GM18511 (cell line): Measurements from ENCODE around the gene GPR89B.
"Not testable (repeated sequence)": the region's sequence is repeated elsewhere in the genome, so short reads cannot be mapped to it uniquely, and the experiment has no call there.

Source experiments
- ATAC-seq: cut with Tn5 transposase; IDR thresholded peaks from one replicate; pipeline ENCODE4 v1.9.1; 2021; ENCODE audit warnings: mild to moderate bottlenecking, moderate library complexity; ENCODE audit not compliant: unreplicated experiment

GPR89B gene

DNA sequence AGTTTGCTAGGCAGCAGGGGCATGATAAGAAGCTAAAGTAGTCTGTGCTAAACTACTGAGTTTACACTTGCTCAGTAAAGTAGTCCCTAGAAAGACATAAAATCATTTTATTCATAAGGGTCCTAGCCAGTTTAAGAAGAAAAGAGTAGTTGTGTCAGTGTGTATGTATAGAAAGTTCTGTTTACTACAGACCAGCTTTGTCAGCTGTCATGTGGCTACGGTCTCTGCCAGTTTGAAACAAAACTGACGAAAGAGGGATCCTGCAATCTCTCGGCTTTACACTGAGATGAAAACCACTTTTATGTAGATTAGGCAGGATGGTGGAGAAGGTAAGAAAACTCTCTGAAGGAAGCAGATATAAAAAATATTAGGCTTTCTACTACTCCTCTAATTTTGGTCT is 7.1 kb downstream of the GPR89B start:
- not testable (repeated sequence) for ATAC-seq

DNA sequence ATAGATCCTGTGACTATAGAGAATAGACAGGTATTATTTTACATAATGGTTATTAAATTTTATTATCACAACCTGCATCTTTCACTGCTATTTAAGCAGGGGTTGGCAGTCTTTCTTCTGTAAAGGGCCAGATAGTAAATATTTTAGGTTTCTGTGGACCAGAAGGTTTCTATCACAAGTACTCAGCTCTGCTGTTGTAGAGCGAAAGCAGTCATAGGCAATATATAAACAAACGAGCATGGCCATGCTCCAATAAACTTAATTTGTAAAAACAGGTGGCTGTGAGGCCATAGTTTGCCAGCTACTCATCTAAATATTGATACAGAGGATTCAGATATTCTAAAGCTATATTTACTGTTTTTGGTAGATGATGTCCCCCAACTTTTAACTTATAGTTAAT is 12.2 kb downstream of the GPR89B start:
- ATAC-seq: not testable (repeated sequence)

DNA sequence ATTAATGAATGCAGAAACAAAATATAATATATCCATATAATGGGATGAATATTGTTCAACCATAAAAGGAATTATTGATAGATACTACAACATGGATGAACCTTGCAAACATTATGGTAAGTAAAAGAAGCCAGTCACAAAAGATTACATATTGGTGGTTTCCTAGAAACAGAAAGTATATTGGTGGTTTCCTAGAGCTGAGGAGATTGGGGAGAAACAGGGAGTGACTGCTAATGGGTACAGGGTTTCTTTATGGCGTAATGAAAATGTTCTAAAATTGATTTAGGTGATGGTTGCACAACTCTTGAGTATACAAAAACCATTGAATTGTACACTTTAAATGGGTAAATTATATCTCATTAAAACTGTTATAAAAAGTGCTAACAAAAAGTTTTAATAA is 14.3 kb downstream of the GPR89B start:
- not testable (repeated sequence) for ATAC-seq

DNA sequence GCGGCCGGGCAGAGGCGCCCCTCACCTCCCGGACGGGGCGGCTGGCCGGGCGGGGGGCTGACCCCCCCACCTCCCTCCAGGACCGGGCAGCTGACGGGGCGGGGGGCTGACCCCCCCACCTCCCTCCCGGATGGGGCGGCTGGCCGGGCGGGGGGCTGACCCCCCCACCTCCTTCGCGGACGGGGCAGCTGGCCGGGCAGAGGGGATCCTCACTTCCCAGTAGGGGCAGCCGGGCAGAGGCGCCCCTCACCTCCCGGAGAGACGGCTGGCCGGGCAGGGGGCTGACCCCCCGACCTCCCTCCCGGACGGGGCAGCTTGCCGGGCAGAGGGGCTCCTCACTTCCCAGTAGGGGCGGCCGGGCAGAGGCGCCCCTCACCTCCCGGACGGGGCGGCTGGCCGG is 21.3 kb downstream of the GPR89B start:
- ATAC-seq: not testable (repeated sequence)

DNA sequence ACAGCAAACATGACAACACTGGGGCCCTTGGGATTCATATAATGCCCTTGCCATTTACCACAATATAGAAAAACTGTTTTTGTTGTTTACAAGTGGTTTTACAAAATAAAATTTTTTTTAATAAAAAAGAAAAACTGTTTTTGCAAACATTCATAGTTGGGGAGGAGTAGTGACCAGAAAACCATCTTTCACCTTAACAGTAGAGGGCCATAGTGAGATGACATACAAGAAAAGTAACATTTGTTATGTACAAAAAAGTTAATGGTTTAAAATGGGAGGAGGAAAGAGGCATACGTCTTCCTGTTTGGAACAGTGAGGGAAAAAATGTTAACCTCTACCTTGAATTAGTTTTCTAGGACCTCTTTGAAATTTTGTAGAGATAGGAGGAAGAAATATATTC is 30.7 kb downstream of the GPR89B start:
- not testable (repeated sequence) for ATAC-seq

DNA sequence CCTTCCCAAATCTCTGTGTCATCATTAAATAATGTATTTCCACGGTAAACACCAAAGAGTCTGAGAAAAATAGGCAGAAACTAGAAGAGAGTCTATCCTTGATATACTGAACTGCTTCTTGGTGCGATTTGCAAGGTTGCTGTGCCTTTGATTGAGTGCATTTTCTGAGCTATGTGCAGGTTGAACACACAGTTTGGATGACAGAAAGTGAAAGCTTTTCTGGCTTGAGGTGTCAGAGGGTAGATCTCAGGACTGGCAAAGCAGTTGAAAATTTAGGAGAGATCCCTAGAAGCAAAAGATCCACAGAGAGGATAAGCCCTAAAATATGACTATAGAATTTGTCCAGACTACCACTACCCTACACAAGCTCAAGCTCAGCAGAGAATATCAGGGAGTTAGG is 31.5 kb downstream of the GPR89B start:
- not testable (repeated sequence) for ATAC-seq

DNA sequence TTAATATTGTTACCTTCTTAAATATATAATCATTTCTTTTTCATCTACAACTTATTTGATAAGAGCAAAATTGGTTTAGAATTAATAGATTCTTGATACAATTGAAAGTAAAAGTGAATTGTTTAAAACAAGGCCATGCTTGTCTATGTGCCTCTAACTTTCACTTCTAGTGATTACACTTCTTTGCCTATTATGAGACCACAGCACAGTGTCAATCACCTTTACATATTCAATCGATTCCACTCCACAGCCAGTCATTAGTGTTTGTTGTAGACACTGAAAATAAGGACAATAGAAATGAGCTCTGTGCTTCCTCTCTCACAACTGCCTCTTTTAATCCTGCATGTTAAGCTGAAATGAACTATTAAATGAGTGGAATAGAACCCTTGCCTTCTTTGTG is 36.4 kb downstream of the GPR89B start:
- not testable (repeated sequence) for ATAC-seq

DNA sequence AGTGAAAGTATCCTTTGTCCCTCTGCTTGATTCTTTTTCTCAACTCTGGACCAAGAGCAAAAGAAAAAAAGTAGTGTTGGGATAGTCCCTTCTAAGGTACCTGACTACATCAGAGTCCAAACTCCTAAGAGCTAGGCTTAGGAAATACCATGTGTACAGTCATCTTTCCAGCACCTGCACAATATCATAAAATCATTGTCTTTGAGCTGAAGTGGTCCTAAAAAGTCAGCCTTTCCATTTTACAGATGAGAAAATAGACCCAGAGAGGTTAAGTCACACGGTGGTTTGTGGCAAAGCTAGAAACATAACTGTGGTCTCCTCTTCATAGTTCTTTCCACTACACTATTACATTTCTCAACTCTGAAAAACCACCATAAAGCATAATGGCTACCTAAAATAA is 38.4 kb downstream of the GPR89B start:
- not testable (repeated sequence) for ATAC-seq

DNA sequence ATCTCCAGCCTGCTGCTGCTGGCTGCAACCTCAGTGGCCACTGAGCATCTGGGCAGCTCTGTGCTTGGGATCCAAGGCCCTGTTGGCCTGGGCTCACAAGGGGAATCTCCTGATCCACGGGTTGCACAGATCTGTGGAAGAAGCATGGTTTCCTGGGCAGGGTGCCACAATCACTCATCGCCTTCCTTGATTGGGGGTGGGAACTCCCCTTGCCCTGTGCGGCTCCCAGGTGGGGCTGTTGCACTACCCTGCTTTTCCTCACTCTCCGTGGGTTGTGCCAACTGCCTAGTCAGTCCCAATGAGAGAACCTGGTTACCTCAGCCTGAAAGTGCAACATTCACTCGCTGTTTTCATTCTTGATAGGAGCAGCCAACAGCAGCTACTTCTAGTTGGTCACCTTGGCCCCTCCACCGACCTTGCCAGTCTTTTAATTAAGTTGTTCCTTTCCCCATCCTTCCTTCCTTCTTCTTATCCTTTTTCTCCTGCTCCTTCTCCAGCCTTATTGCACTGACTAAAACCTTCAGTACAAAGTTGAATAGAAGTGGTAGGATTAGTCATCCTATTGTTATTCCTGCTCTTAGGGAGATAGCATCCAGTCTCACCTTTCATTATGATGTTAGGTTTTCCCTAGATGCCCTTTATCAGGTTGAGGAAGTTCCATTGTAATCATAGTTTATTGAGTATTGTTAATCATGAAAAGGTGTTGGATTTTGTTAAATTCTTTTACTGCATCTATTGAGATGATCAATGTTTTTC is 50.9 kb downstream of the GPR89B start:
- ATAC-seq: not testable (repeated sequence)

DNA sequence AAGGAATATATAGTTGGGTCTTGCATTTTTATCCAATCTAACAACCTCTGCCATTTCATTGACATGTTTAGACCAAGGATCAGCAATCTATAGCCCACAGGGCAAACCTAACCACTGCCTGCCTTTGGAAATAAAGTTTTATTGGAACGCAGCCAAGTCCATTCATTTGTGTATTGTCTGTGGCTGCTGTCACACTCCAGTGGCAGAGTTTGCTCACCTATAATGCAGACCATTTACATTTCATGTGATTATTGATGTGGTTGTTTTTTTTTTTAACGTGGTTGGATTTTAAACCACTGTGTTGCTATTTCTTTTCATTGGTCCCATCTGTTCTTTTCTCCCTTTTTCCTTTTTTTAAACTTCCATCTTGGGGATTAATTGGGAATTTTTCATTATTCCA is 57.2 kb downstream of the GPR89B start:
- not testable (repeated sequence) for ATAC-seq

DNA sequence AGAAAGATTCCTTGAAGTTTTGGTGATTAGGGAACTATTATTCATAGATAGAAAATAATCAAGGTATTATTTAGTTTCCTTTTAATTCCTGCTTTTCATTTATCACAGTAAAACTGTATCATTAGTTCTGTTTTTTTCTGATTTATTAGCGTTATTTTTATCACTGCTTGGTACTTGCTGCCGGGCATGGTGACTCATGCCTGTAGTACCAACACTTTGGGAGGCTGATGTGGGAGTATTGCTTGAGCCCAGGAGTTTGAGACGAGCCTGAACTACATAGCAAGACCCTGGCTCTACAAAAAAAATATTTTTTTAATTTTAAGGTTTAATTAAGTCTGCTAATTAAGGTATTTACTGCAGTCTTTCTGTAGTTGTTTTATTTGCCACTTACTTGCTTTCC is 59.7 kb downstream of the GPR89B start:
- not testable (repeated sequence) for ATAC-seq

DNA sequence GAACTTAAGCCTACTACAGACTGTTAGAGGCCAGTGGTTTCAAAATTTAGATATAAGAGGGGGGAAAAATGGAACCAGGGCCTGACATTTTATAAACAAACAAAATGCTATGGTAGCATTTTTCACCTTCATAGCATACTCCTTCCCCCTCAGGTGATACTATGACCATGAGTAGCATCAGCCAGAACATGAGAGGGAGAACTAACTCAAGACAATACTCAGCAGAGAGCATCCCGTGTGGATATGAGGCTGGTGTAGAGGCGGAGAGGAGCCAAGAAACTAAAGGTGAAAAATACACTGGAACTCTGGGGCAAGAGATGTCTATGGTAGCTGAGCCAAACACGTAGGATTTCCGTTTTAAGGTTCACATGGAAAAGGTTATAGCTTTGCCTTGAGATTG is 64.7 kb downstream of the GPR89B start:
- ATAC-seq: not testable (repeated sequence)

DNA sequence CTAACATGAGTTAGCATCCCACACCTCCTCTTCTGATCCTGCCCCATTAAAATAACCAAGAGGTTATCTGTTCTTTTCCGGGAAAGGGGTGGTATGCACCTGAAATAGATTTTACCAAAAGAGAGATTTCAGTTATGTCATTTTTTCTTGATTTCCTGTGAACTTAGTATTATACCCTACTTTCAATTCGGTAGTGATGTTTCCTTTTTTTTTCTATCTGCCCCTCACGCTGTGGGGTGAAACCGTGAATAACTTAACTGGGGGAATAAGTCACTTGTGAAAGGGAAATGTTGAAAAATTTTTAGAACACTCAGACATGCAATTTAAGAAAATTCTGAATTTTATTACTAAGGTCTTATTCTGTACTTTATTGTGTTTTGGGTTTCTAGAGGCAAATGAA is 65.2 kb downstream of the GPR89B start:
- not testable (repeated sequence) for ATAC-seq

DNA sequence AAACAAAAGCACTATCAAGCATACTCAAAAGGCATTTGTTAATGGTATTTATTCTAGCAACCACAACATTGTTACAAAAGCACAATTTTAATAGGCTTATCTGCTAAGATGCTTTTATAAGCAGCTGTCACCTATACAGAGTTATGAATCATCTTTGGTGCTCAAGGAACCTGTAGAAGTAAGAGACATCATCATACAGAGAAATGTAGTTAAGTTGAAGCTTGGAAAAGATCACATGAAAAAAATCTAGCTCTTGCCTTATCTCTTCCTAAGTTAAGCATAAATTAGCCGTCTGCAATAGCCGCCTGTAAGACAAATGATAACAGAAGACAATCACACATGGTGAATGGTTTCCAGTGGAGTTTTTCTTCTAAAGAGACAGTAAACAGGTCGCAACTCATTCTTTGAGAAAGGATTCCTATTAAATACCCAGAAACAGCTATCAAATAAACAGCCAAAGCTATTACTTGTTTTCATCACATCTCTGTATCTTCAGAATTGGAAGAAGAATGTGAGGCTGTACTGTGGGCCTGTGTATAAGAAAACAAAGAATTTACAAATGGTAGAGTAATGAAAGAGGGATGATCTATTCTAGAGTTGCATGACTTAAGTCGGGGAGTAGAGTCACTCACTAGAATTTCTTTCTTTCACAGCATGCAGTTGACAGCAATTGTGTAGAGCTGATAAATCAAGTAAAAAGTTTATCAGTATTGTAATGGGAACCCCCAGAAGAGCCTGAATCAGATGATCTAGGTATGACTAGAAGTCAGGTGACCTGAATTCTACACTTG is 65.8 kb downstream of the GPR89B start:
- ATAC-seq: not testable (repeated sequence)

DNA sequence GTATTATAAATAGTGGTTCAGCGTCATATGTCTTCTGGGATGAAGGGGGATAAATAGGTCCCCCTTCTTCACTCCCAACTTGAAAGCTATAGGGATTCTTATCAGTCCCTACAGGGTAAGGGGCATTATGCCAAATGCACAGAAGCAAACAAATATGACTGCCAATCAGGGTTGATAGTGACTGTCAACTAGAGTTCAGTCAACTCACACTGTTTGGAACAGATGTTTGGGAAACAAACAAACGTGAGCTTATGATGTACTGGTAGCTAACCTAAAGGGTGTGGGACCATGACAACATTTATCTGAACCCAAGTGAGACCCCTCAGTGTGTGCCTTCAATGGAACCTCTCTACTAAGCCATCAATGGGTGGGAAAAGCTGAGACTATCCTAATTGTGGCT is 67.9 kb downstream of the GPR89B start:
- not testable (repeated sequence) for ATAC-seq

DNA sequence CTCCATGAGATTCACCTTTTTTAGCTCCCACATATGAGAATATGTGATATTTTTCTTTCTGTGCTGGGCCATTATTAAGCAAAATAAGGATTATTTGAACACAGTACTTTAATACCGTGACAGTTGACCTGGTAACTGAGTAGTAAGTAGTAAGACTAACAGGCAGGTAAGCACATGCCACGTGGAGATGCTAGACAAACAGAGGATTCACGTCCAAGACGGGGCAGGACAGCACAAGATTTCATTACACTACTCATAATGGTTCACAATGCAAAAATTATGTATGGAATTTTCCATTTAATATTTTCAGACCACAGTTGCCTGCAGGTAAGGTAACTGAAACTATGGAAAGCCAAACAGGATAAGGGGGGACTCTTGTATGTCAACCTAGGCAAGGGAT is 79.5 kb downstream of the GPR89B start:
- ATAC-seq: not testable (repeated sequence)

DNA sequence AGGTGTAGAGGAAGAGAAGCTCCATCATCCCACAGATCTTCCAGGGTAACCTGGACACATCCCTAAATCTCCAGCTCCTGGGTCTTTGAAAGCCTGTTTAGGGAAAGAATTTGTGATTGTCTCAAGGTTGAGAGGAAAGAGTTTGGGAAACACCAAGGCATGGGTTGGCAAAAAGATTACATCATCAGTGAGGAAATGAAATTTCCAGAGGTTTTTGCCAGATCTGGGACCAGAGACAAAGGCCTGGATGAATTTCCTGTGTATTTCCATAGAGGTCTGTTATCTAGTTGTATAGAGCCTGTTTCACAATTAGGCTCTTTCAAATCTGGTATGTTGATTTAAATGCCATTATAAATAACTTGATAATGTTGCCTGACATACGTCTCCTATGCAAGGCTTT is 82.3 kb downstream of the GPR89B start:
- ATAC-seq: no peak

DNA sequence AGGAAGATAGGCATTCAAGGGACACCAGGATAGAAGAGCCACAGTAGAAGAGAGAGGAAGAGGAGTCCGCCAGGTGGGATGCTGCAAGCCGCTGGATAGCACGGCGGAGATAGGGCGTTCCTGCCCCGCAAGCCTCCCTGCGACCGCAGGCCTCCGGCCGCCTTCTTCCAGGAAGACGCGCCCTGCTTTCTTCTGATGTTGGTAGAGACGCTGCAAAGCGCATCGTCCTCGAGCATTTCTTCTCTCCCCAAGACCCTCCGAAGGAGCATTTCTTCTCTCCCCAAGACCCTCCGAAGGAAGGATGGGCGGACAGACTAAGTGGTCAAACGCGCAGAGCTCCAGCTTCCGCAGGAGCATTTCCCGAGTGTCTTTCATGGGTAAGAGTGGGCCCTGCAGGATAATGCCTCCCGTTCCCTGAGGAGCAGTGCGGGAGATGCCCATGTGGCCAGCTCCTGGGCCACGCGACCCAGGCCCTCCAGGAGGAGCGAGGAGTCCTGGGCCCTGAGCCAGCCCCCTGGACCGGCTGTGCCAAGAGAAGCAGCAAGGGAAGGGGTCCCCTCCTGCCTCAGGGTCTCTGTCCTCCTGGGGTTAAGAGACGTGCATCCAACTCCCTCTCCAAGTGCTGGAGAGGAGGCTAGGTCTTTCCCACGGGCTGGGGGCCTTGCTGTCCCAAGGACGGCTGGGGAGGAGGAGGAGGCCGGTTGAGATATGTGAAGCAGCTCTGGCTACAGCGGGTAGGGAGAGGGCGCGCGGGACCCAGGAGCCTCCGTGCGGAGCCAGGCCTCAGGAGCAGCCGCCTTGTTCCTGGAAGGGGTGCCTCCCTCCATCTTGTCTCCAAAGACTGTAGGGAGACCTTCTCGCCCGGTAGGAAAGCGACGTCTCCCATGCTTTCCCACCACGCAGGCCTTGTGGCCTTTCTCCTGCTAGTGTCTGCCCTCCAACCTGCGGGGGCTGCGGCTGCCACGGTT is 85.2 kb downstream of the GPR89B start:
- not testable (repeated sequence) for ATAC-seq

DNA sequence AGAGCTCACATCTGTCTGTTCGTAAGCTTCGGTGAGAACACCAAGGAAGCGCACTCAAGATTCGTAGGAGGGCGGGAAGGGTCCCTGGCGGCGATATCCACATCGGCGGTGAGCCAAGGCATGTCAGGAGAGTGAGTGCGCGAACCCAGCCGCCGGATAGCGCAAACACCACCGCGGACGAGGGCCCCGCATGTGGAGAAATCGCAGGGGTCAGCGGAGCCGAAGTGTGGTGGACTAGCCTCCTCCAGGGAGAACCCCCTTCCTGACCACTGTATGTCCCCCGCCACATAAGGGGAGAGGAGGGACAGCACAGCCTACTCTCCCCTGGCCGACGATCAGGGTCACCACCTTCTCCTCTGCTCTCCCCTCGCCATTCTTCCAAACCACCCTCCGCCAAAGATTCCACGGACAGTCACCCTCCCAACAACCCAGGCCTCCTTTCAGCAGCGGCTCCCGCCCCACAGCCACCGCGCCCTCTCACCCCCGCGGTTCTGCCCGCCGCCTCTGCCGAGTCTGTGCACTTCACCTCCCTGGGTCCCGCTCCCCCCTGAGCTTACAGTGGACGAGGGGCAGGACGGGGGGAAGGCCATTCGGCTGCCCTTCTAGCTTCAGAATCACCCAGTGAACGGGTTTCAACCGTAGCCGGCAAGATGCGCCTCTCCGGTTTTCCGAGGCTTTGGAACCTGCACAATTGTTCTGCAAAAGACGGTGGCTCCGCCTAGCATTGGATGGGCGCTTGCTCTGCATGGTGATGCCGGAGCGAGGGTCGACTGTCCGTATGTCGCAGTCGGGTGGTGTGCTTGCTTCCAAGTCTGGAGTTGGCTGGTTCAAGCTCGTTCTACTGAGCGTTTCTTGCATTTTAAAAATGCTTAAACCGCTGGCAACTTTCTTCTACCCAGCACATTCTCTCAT is 86.3 kb downstream of the GPR89B start:
- ATAC-seq: not testable (repeated sequence)

DNA sequence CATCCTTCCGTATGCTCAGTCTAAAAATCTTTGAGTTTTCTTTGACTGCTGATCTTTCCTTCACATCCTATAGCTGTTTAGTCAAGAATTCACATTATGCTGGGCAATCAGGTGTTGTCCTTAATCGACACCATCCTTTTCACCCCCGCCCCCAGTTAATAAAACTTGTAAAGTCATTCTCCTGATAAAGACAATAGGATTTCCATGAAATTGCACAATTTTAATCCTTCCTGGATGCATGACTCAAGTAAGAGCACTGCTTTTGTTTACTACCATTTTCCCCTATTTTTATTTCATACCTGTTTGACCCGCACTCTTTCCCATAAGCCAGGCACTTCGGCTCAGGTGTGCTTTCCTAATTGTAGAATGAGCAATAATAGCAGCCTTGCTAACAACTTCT is 96.7 kb downstream of the GPR89B start:
- not testable (repeated sequence) for ATAC-seq
